H1 (cell line): ENCODE measurements around the gene PPARA.

Experiments
- CREB1 ChIP-seq: IDR thresholded peaks from 2 replicates; pipeline ENCODE4 v1.6.1; 2012; ENCODE audit warnings: inconsistent platforms
- EP300 ChIP-seq, 2 experiments: IDR thresholded peaks; 1 replicate in 1 of 2; 2 replicates in 1 of 2; pipeline ENCODE4 v1.6.1; 2011 to 2012; ENCODE audit warnings: low read depth in 2 of 2, low read length in 2 of 2, mild to moderate bottlenecking in 2 of 2, borderline replicate concordance in 1 of 2, inconsistent platforms in 1 of 2, moderate library complexity in 1 of 2
- GABPA ChIP-seq: IDR thresholded peaks from 2 replicates; pipeline ENCODE4 v1.6.1; 2011; ENCODE audit warnings: mild to moderate bottlenecking, low read length, moderate library complexity, borderline replicate concordance; ENCODE audit not compliant: insufficient read depth
- POLR2A ChIP-seq, 2 experiments: IDR thresholded peaks; 1 replicate in 1 of 2; 2 replicates in 1 of 2; pipeline ENCODE4 v1.6.1; 2011; ENCODE audit warnings: low read depth in 2 of 2, low read length in 2 of 2, mild to moderate bottlenecking in 2 of 2; ENCODE audit errors: control extremely low read depth in 1 of 2
- POLR2AphosphoS5 ChIP-seq: IDR thresholded peaks from 2 replicates; pipeline ENCODE4 v1.6.1; 2011; ENCODE audit warnings: low read depth, low read length
- ZNF274 ChIP-seq: IDR thresholded peaks from 2 replicates; pipeline ENCODE4 v1.7.0; 2012; ENCODE audit warnings: low read length, borderline replicate concordance; ENCODE audit errors: extremely low read depth
- TF ChIP-seq, protein P1 (sequence below), 3 experiments: IDR thresholded peaks; 1 replicate in 2 of 3; 2 replicates in 1 of 3; pipeline versions ENCODE4 v1.5.1 to v1.6.1; 2011; ENCODE audit warnings: low read length in 3 of 3, mild to moderate bottlenecking in 3 of 3, inconsistent platforms in 2 of 3, low read depth in 1 of 3, moderate library complexity in 1 of 3; ENCODE audit not compliant: insufficient read depth in 1 of 3; ENCODE audit errors: control extremely low read depth in 1 of 3
- TF ChIP-seq, protein P2 (sequence below): IDR thresholded peaks from 2 replicates; pipeline ENCODE4 v1.6.1; 2011; ENCODE audit warnings: low read length, improper control_type of control experiment

DNA sequence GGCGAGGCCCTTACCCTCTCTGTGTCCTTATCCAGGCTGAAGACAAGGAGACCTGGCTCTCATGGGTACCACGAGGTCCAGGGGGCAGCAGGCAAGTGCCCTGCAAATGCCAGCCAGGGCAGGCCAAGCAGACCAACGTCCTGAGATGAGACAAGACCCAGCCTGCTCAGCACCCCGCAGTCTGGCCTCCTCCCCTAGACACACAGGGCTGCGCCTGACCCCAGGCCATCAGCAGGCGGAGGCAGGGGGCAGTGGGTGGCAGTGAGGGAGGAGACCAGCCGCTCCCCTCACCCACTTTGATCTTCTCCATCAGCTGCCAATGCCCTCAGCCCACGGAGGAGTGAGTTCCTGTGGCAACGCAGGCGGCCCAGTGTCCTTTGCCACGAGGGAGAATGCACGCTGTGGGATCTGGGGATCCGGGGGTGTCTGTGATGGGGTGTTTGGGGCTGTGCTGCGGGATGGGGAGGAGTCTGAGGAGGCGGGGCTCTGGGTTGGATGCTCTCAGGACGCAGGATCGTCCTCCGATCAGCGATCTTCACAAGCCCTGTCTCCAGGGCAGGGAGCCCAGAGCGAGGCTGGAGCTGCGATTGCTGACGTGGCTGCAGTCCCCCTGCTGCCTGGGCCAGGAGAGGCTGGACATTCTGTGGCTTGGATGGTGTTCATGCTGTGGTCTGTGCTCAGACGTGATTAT lies 30.5 kb upstream of the PPARA start:
- TF ChIP-seq, protein P1, sequence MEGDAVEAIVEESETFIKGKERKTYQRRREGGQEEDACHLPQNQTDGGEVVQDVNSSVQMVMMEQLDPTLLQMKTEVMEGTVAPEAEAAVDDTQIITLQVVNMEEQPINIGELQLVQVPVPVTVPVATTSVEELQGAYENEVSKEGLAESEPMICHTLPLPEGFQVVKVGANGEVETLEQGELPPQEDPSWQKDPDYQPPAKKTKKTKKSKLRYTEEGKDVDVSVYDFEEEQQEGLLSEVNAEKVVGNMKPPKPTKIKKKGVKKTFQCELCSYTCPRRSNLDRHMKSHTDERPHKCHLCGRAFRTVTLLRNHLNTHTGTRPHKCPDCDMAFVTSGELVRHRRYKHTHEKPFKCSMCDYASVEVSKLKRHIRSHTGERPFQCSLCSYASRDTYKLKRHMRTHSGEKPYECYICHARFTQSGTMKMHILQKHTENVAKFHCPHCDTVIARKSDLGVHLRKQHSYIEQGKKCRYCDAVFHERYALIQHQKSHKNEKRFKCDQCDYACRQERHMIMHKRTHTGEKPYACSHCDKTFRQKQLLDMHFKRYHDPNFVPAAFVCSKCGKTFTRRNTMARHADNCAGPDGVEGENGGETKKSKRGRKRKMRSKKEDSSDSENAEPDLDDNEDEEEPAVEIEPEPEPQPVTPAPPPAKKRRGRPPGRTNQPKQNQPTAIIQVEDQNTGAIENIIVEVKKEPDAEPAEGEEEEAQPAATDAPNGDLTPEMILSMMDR (IDR thresholded peaks at IDR 0.05; ENCODE audit: control extremely low read depth in 1 of 3, insufficient read depth in 1 of 3, low read depth in 1 of 3, low read length in 3 of 3), result no peak
- TF ChIP-seq ZNF274 (no peak), GABPA (no peak), POLR2A (IDR thresholded peaks at IDR 0.05; ENCODE audit: control extremely low read depth in 1 of 2, low read depth in 2 of 2, low read length in 2 of 2) (no peak), CREB1 (no peak), EP300 (IDR thresholded peaks at IDR 0.05; ENCODE audit: borderline replicate concordance in 1 of 2, low read depth in 2 of 2, low read length in 2 of 2) (no peak), POLR2AphosphoS5 (no peak)
- TF ChIP-seq, protein P2, sequence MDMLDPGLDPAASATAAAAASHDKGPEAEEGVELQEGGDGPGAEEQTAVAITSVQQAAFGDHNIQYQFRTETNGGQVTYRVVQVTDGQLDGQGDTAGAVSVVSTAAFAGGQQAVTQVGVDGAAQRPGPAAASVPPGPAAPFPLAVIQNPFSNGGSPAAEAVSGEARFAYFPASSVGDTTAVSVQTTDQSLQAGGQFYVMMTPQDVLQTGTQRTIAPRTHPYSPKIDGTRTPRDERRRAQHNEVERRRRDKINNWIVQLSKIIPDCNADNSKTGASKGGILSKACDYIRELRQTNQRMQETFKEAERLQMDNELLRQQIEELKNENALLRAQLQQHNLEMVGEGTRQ, result no peak
